Peyer's patch (tissue), 4 donors: ENCODE results near the gene MACC1.

Source experiments
- CTCF ChIP-seq, 6 experiments: fragments of 450-650 bp in 4 of 6; fragments of 200-600 bp in 2 of 6; sonication (generic) in 1 of 6; IDR thresholded peaks; one replicate each; pipeline ENCODE4 v1.5.1; 2017 to 2019; ENCODE audit warnings: antibody characterized with exemption in 6 of 6, mild to moderate bottlenecking in 3 of 6, moderate library complexity in 1 of 6
- POLR2A ChIP-seq, 2 donors: fragments of 450-650 bp; IDR thresholded peaks; one replicate each; pipeline ENCODE4 v1.5.1; 2017; ENCODE audit warnings: antibody characterized with exemption in 2 of 2, mild to moderate bottlenecking in 2 of 2, moderate library complexity in 2 of 2

- no peak for TF ChIP-seq CTCF (IDR thresholded peaks at IDR 0.05)
- TF ChIP-seq POLR2A (IDR thresholded peaks at IDR 0.05), result no peak
These were observed 95.1 kb downstream of the MACC1 start for GRCh38 chr7:20122073-20122472.
